Glutamatergic neuron (in vitro differentiated cells): ENCODE data around the gene MARCHF2. TPM values are rescaled to one million over a fixed set of nuclear protein-coding genes. Genes with fewer than 3 reads are reported as not detected.

Experiments
- DNase-seq: peaks from one replicate; pipeline ENCODE4 v3.0.0; 2022
- H3K27ac Mint-ChIP-seq: one replicate; pipeline ENCODE4 v1.8.0; 2020; ENCODE audit warnings: mild to moderate bottlenecking, mixed read lengths, inconsistent platforms; ENCODE audit not compliant: unreplicated experiment
- H3K27me3 Mint-ChIP-seq: one replicate; pipeline ENCODE4 v1.8.0; 2020; ENCODE audit warnings: mild to moderate bottlenecking, moderate library complexity, mixed read lengths, inconsistent platforms; ENCODE audit not compliant: unreplicated experiment
- H3K36me3 Mint-ChIP-seq: one replicate; pipeline ENCODE4 v1.8.0; 2020; ENCODE audit warnings: mild to moderate bottlenecking, mixed read lengths, inconsistent platforms; ENCODE audit not compliant: unreplicated experiment
- H3K4me1 Mint-ChIP-seq: one replicate; pipeline ENCODE4 v1.8.0; 2020; ENCODE audit warnings: mild to moderate bottlenecking, low read depth, mixed read lengths, inconsistent platforms; ENCODE audit not compliant: unreplicated experiment
- H3K4me3 Mint-ChIP-seq: one replicate; pipeline ENCODE4 v1.8.0; 2020; ENCODE audit warnings: mild to moderate bottlenecking, mixed read lengths, inconsistent platforms; ENCODE audit not compliant: unreplicated experiment
- H3K9me3 Mint-ChIP-seq: one replicate; pipeline ENCODE4 v1.8.0; 2020; ENCODE audit warnings: mild to moderate bottlenecking, moderate library complexity, mixed read lengths, inconsistent platforms; ENCODE audit not compliant: unreplicated experiment
- CTCF ChIP-seq: fragments of 200-600 bp; sonication (generic); IDR thresholded peaks from one replicate; pipeline ENCODE4 v1.5.0; 2021; ENCODE audit not compliant: partially characterized antibody, unreplicated experiment
- total RNA-seq: library from RNA; stranded (reverse); fragmentation: NEBNext Ultra II Directional; extraction: Animal tissue kit (Norgen Biotek cat#: 25700); gene quantifications from one replicate; pipeline ENCODE4 v1.2.1, GENCODE V29; 2021; ENCODE audit not compliant: unreplicated experiment

The MARCHF2 gene
- total RNA-seq, 1 donor from 2014 or later, result 47.7 TPM

- H3K27ac Mint-ChIP-seq, result peak overlapping the region; percentile 28
- H3K27me3 Mint-ChIP-seq, result peaks cover 2% of the 10 kb centered on the region
- peaks cover 34% of the 10 kb centered on the region for H3K4me1 Mint-ChIP-seq
- H3K9me3 Mint-ChIP-seq, result no peaks in the 10 kb centered on the region
- no peak for DNase-seq
- H3K36me3 Mint-ChIP-seq, result no peaks in the 10 kb centered on the region
- no peak overlapping the region for H3K4me3 Mint-ChIP-seq
- TF ChIP-seq CTCF, result no peak
Measured at GRCh38 chr19:8453616-8454015, 40.5 kb downstream of the MARCHF2 start.

- Mint-ChIP-seq H3K27ac (no peak overlapping the region), H3K4me1 (peaks cover 36% of the 10 kb centered on the region), H3K36me3 (no peaks in the 10 kb centered on the region), H3K27me3 (peaks cover 2% of the 10 kb centered on the region), H3K4me3 (no peak overlapping the region), H3K9me3 (no peaks in the 10 kb centered on the region)
- no peak for DNase-seq
- no peak for TF ChIP-seq CTCF
Measured at GRCh38 chr19:8454218-8454617, 41.1 kb downstream of the MARCHF2 start.

GRCh38 chr19:8455018-8455417 is 41.9 kb downstream of the MARCHF2 start:
- TF ChIP-seq CTCF, result no peak
- no peak overlapping the region for H3K27ac Mint-ChIP-seq

GRCh38 chr19:8456064-8456463 is 43.0 kb downstream of the MARCHF2 start:
- Mint-ChIP-seq H3K36me3 (no peaks in the 10 kb centered on the region), H3K4me1 (peaks cover 50% of the 10 kb centered on the region), H3K27ac (peak overlapping the region; percentile 35), H3K27me3 (peaks cover 2% of the 10 kb centered on the region), H3K9me3 (no peaks in the 10 kb centered on the region), H3K4me3 (peak overlapping the region; percentile 13)
- peak; percentile 47 for DNase-seq
- TF ChIP-seq CTCF, result no peak

More at GRCh38 chr19:8455018-8455417, 41.9 kb downstream of the MARCHF2 start:
- peaks cover 2% of the 10 kb centered on the region for H3K27me3 Mint-ChIP-seq
- no peak overlapping the region for H3K4me3 Mint-ChIP-seq
- H3K4me1 Mint-ChIP-seq, result peaks cover 41% of the 10 kb centered on the region
- no peaks in the 10 kb centered on the region for H3K9me3 Mint-ChIP-seq
- no peaks in the 10 kb centered on the region for H3K36me3 Mint-ChIP-seq
- DNase-seq, result no peak

- TF ChIP-seq CTCF, result no peak
- Mint-ChIP-seq H3K4me1 (peaks cover 49% of the 10 kb centered on the region), H3K27ac (no peak overlapping the region), H3K9me3 (no peaks in the 10 kb centered on the region), H3K27me3 (peaks cover 1% of the 10 kb centered on the region), H3K36me3 (no peaks in the 10 kb centered on the region), H3K4me3 (no peak overlapping the region)
- DNase-seq, result no peak
Measured at GRCh38 chr19:8457209-8457608, 44.1 kb downstream of the MARCHF2 start.
